Measurements from ENCODE around the gene SSH2.
"Not testable (repeated sequence)": the region's sequence is repeated elsewhere in the genome, so short reads cannot be mapped to it uniquely, and the experiment has no call there.

The SSH2 gene

GRCh38 chr17:29930409-29931010 is 482 bp upstream of the SSH2 start:
- DNase-seq = no peak

GRCh38 chr17:29929006-29929532 is 959 bp downstream of the SSH2 start:
- no peak for DNase-seq

- DNase-seq = no peak
These were observed 2.5 kb downstream of the SSH2 start for GRCh38 chr17:29927546-29927945.

- no peak for DNase-seq
These were observed 5.2 kb downstream of the SSH2 start for GRCh38 chr17:29924786-29925185.

- no peak for DNase-seq
These were observed 10.8 kb downstream of the SSH2 start for GRCh38 chr17:29918922-29919856.

GRCh38 chr17:29918016-29918415 is 12.0 kb downstream of the SSH2 start:
- no peak for DNase-seq

GRCh38 chr17:29914819-29915537 is 15.1 kb downstream of the SSH2 start:
- DNase-seq = no peak

- no peak for DNase-seq
These were observed 18.3 kb downstream of the SSH2 start for GRCh38 chr17:29911641-29912177.

GRCh38 chr17:29909236-29910003 is 20.6 kb downstream of the SSH2 start:
- no peak for DNase-seq

- no peak for DNase-seq
These were observed 23.1 kb downstream of the SSH2 start for GRCh38 chr17:29906969-29907368.

- DNase-seq = no peak
These were observed 24.2 kb downstream of the SSH2 start for GRCh38 chr17:29905879-29906167.

GRCh38 chr17:29905086-29905878 is 24.7 kb downstream of the SSH2 start:
- DNase-seq = no peak

GRCh38 chr17:29903471-29903870 is 26.6 kb downstream of the SSH2 start:
- no peak for DNase-seq

GRCh38 chr17:29897136-29897535 is 32.9 kb downstream of the SSH2 start:
- not testable (repeated sequence) for DNase-seq

GRCh38 chr17:29892201-29892600 is 37.8 kb downstream of the SSH2 start:
- no peak for DNase-seq

- no peak for DNase-seq
These were observed 38.9 kb downstream of the SSH2 start for GRCh38 chr17:29891131-29891530.

- no peak for DNase-seq
These were observed 44.9 kb downstream of the SSH2 start for GRCh38 chr17:29885031-29885640.

GRCh38 chr17:29883497-29883896 is 46.5 kb downstream of the SSH2 start:
- DNase-seq = no peak

- DNase-seq = no peak
These were observed 48.8 kb downstream of the SSH2 start for GRCh38 chr17:29881256-29881655.

- no peak for DNase-seq
These were observed 50.0 kb downstream of the SSH2 start for GRCh38 chr17:29880031-29880430.

GRCh38 chr17:29874931-29875596 is 55.0 kb downstream of the SSH2 start:
- no peak for DNase-seq

All from stimulated activated CD4-positive, alpha-beta T cell treated with anti-CD3 and anti-CD28 coated beads, Interleukin-2, amount 100 ng/mL, for 48 hours (primary cell).